Neuronal stem cell (in vitro differentiated cells): Measurements from ENCODE around the gene GRAMD4.

ENCODE experiments used
- DNase-seq: peaks from one replicate; pipeline ENCODE4 v3.0.0-alpha.2; 2013; ENCODE audit warnings: low spot score
- H2AFZ ChIP-seq: one replicate; pipeline ENCODE4 v1.6.1; 2013; ENCODE audit warnings: mild to moderate bottlenecking, low read length, inconsistent platforms
- H2AK5ac ChIP-seq: 2 replicates; pipeline ENCODE4 v1.6.1; 2013; ENCODE audit warnings: low read depth, mild to moderate bottlenecking, inconsistent platforms, low read length, moderate library complexity, mixed read lengths
- H2BK120ac ChIP-seq: 2 replicates; pipeline ENCODE4 v1.6.1; 2013; ENCODE audit warnings: low read depth, mild to moderate bottlenecking, inconsistent platforms, low read length, moderate library complexity, mixed read lengths
- H2BK12ac ChIP-seq: one replicate; pipeline ENCODE4 v1.6.1; 2013; ENCODE audit warnings: low read length, inconsistent platforms
- H2BK15ac ChIP-seq: 2 replicates; pipeline ENCODE4 v1.6.1; 2013; ENCODE audit warnings: mild to moderate bottlenecking, low read length, inconsistent platforms, mixed read lengths
- H2BK5ac ChIP-seq: one replicate; pipeline ENCODE4 v1.6.1; 2013; ENCODE audit warnings: inconsistent platforms, mild to moderate bottlenecking, low read length, moderate library complexity
- H3K14ac ChIP-seq: one replicate; pipeline ENCODE4 v1.6.1; 2013; ENCODE audit warnings: low read length, inconsistent platforms
- H3K18ac ChIP-seq: 2 replicates; pipeline ENCODE4 v1.6.1; 2013; ENCODE audit warnings: low read length, inconsistent platforms
- H3K23ac ChIP-seq: 2 replicates; pipeline ENCODE4 v1.6.1; 2013; ENCODE audit warnings: low read depth, mild to moderate bottlenecking, mixed read lengths, low read length, inconsistent platforms; ENCODE audit not compliant: poor library complexity
- H3K27ac ChIP-seq: replicated peaks from 3 replicates; pipeline ENCODE4 v1.5.1; 2013; ENCODE audit warnings: low read length, inconsistent platforms
- H3K27me3 ChIP-seq, 3 experiments: 2 replicates each; pipeline ENCODE4 v1.6.1; 2013; ENCODE audit warnings: low read length in 3 of 3, mild to moderate bottlenecking in 2 of 3, inconsistent platforms in 1 of 3, low read depth in 1 of 3, mixed read lengths in 1 of 3, moderate library complexity in 1 of 3; ENCODE audit not compliant: control insufficient read depth in 3 of 3, insufficient read depth in 3 of 3
- H3K36me3 ChIP-seq, 2 donors: replicated peaks in 1 of 2; 2 replicates each; pipeline ENCODE4 v1.6.1; 2013; ENCODE audit warnings: low read length in 2 of 2; ENCODE audit not compliant: control insufficient read depth in 2 of 2, insufficient read depth in 2 of 2
- H3K4ac ChIP-seq: 2 replicates; pipeline ENCODE4 v1.6.1; 2013; ENCODE audit warnings: inconsistent platforms, mild to moderate bottlenecking, low read length, moderate library complexity
- H3K4me1 ChIP-seq, 2 donors: 1 replicate in 1 of 2; 2 replicates in 1 of 2; pipeline ENCODE4 v1.6.1; 2013; ENCODE audit warnings: low read length in 2 of 2, low read depth in 1 of 2; ENCODE audit not compliant: control insufficient read depth in 2 of 2, insufficient read depth in 1 of 2
- H3K4me2 ChIP-seq: one replicate; pipeline ENCODE4 v1.6.1; 2013; ENCODE audit warnings: mild to moderate bottlenecking, low read length, inconsistent platforms; ENCODE audit not compliant: insufficient read depth, poor library complexity, severe bottlenecking
- H3K4me3 ChIP-seq, 2 donors: 2 replicates each; pipeline ENCODE4 v1.5.1; 2013; ENCODE audit warnings: low read length in 2 of 2, mild to moderate bottlenecking in 2 of 2, inconsistent platforms in 1 of 2, moderate library complexity in 1 of 2
- H3K79me1 ChIP-seq: one replicate; pipeline ENCODE4 v1.6.1; 2013; ENCODE audit warnings: low read depth, mild to moderate bottlenecking, inconsistent platforms, low read length, moderate library complexity
- H3K9ac ChIP-seq: one replicate; pipeline ENCODE4 v1.6.1; 2013; ENCODE audit warnings: mild to moderate bottlenecking, low read depth, low read length, inconsistent platforms; ENCODE audit not compliant: poor library complexity
- H3K9me3 ChIP-seq, 2 donors: replicated peaks in 1 of 2; 2 replicates each; pipeline versions ENCODE3 to v1.6.1; 2013; ENCODE audit warnings: low read length in 2 of 2, mild to moderate bottlenecking in 2 of 2, inconsistent platforms in 1 of 2, low read depth in 1 of 2, mixed read lengths in 1 of 2, moderate library complexity in 1 of 2; ENCODE audit not compliant: control insufficient read depth in 2 of 2, insufficient read depth in 1 of 2
- H4K8ac ChIP-seq: one replicate; pipeline ENCODE4 v1.6.1; 2013; ENCODE audit warnings: low read depth, mild to moderate bottlenecking, inconsistent platforms, low read length, moderate library complexity
- H4K91ac ChIP-seq: one replicate; pipeline ENCODE4 v1.6.1; 2013; ENCODE audit warnings: low read length, low read depth, mild to moderate bottlenecking, inconsistent platforms; ENCODE audit not compliant: poor library complexity
- WGBS, 2 donors: extraction: QIAGEN DNeasy Blood & Tissue Kit; methylation state at CpG; one replicate each; pipeline ENCODE4 v1.1.7; 2013; ENCODE audit warnings: missing lambda C conversion rate in 2 of 2, mixed read lengths in 1 of 2; ENCODE audit not compliant: insufficient read length in 2 of 2, insufficient replicate concordance in 1 of 2; ENCODE audit errors: extremely low coverage in 2 of 2; 5-methylcytosine and 5-hydroxymethylcytosine counted together

Gene GRAMD4

GRCh38 chr22:46625113-46625842 is 5.1 kb downstream of the GRAMD4 start:
- H3K9me3 ChIP-seq = peaks cover 0 to 5% of the 10 kb centered on the region in 2 donors
- H3K27ac ChIP-seq = no peak overlapping the region

GRCh38 chr22:46625843-46626349 is 5.7 kb downstream of the GRAMD4 start:
- Histone ChIP-seq H3K4me3 (peak overlapping the region in 1 of 2 donors; percentile 60), H3K9ac (peak overlapping the region; percentile 77), H2AK5ac (peak overlapping the region; percentile 94), H3K79me1 (peaks cover 7% of the 10 kb centered on the region), H3K4me1 (peaks cover 10% of the 10 kb centered on the region in 2 donors), H3K27ac (no peak overlapping the region), H3K23ac (peak overlapping the region; percentile 65), H3K18ac (peak overlapping the region; percentile 85), H3K36me3 (peaks cover 2 to 4% of the 10 kb centered on the region in 2 donors), H3K4ac (no peak overlapping the region), H3K9me3 (peaks cover 0 to 5% of the 10 kb centered on the region in 2 donors), H2BK120ac (no peak overlapping the region), H4K8ac (peak overlapping the region; percentile 65), H3K27me3 (no peaks in the 10 kb centered on the region), H3K14ac (peak overlapping the region; percentile 56), H3K4me2 (no peak overlapping the region), H2BK15ac (peak overlapping the region; percentile 81), H4K91ac (no peak overlapping the region), H2BK12ac (peak overlapping the region; percentile 73), H2BK5ac (no peak overlapping the region), H2AFZ (no peak overlapping the region)
- no peak for DNase-seq
- no CpG with 5 or more reads among the region's 21 CpGs for WGBS, 2 donors

More at GRCh38 chr22:46625113-46625842, 5.1 kb downstream of the GRAMD4 start:
- Histone ChIP-seq H2BK15ac (peak overlapping the region; percentile 75), H3K9ac (peak overlapping the region; percentile 77), H4K8ac (no peak overlapping the region), H3K36me3 (no peaks in the 10 kb centered on the region), H3K4me2 (no peak overlapping the region), H2BK120ac (no peak overlapping the region), H2AFZ (no peak overlapping the region), H3K79me1 (peaks cover 9% of the 10 kb centered on the region), H3K4me1 (peaks cover 11% of the 10 kb centered on the region in 2 donors), H2BK12ac (peak overlapping the region; percentile 41), H3K4ac (no peak overlapping the region), H3K27me3 (no peaks in the 10 kb centered on the region), H4K91ac (no peak overlapping the region), H3K14ac (peak overlapping the region; percentile 56), H3K18ac (peak overlapping the region; percentile 85), H3K4me3 (peak overlapping the region in 1 of 2 donors; percentile 33), H2AK5ac (peak overlapping the region; percentile 94), H3K23ac (peak overlapping the region; percentile 65), H2BK5ac (no peak overlapping the region)
- WGBS, 2 donors = no CpG with 5 or more reads among the region's 20 CpGs
- DNase-seq = no peak

GRCh38 chr22:46626356-46626755 is 6.2 kb downstream of the GRAMD4 start:
- H3K27me3 ChIP-seq = no peaks in the 10 kb centered on the region
- H2BK15ac ChIP-seq = peak overlapping the region; percentile 81
- H3K4me2 ChIP-seq = no peak overlapping the region
- H3K4me1 ChIP-seq = peaks cover 10% of the 10 kb centered on the region in 2 donors
- WGBS, 2 donors = no CpG with 5 or more reads among the region's 23 CpGs
- H2BK120ac ChIP-seq = no peak overlapping the region
- peaks cover 7% of the 10 kb centered on the region for H3K79me1 ChIP-seq
- H4K8ac ChIP-seq = peak overlapping the region; percentile 17
- peak overlapping the region; percentile 65 for H3K23ac ChIP-seq
- H2AK5ac ChIP-seq = peak overlapping the region; percentile 94
- H3K9ac ChIP-seq = peak overlapping the region; percentile 44
- peaks cover 2 to 4% of the 10 kb centered on the region in 2 donors for H3K36me3 ChIP-seq
- no peak overlapping the region for H4K91ac ChIP-seq
- no peak overlapping the region for H3K14ac ChIP-seq
- peaks cover 0 to 5% of the 10 kb centered on the region in 2 donors for H3K9me3 ChIP-seq
- no peak overlapping the region for H2AFZ ChIP-seq
- peak overlapping the region in 1 of 2 donors; percentile 60 for H3K4me3 ChIP-seq
- peak overlapping the region; percentile 85 for H3K18ac ChIP-seq
- H3K4ac ChIP-seq = no peak overlapping the region
- peak overlapping the region; percentile 73 for H2BK12ac ChIP-seq
- DNase-seq = no peak
- H2BK5ac ChIP-seq = no peak overlapping the region
- no peak overlapping the region for H3K27ac ChIP-seq
